SH-SY5Y (cell line): ENCODE data around the gene PLBD2.

Source experiments
- GATA2 ChIP-seq: IDR thresholded peaks from 2 replicates; pipeline ENCODE4 v1.6.1; 2011; ENCODE audit warnings: mild to moderate bottlenecking, low read depth, low read length
- GATA3 ChIP-seq: IDR thresholded peaks from 2 replicates; pipeline ENCODE4 v1.6.1; 2011; ENCODE audit warnings: low read depth, mild to moderate bottlenecking, low read length, moderate library complexity

DNA sequence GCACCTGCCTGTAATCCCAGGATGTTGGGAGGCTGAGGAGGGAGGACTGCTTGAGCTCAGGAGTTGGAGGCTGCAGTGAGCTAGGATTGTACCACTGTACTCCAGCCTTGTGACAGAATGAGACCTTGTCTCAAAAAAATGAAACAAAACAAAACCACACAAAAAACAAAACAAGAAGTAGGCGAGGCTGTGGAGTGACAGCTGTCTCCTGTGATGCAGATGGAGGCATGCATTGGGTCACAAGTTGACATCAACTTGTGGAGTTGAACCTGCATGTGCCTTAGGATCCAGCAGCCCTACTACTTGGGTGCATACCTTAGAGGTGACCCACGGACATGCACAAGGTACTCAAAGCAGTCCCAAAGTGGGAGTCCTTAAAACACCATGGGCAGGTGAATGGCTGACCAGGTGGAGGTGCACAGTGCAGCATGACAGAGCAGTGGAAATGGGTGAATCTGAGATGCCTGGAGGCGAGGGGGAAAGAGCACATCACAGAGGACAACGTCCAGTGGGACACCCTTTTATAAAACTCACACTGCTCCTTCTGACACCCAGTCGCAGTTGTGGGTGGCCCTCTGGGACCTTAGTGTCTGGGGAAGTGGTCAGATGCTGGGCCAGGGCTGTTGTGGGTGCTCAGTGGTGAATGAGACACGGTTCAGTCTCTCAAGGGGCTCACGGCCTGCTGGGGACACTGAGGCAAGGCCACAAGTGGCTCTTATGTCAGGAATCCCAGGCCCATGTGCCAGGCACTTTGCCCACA is 12.7 kb downstream of the PLBD2 start:
- TF ChIP-seq GATA2 (no peak), GATA3 (no peak)
